ENCODE results near the gene NF2. TPM values are rescaled to one million over a fixed set of nuclear protein-coding genes. Genes with fewer than 3 reads are reported as not detected.

The NF2 gene
- total RNA-seq, 1 experiment from 2014 or later: 50.9 TPM

DNA sequence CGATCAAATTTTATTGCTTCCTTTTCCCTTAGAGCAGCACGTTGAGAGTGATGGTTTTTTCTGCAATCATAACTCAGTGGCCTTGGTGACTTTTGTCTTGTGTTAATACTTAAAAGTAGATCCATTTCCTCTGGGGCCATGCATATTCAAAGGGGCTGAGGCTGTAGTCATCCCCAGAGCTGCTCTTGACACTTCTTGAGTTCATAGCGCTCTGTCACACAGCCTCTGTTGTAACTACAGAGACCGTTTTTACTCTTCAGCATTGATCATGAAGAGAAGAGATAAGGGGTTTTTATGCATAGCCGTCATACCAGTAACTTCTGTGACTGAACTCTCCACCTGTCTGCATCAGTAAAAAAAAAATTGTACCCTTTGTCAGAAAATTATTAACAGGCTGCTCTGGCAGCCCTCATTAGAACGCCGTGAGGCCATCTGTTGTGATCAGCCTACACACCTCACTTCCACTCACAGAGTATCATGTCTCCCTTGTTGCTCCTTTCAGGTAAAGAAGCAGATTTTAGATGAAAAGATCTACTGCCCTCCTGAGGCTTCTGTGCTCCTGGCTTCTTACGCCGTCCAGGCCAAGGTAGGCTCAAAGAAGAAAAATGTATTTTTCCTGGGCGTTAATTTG lies 38.4 kb downstream of the NF2 start:
- no peak overlapping the region for H2AK5ac ChIP-seq (ENCODE audit: insufficient read length, low read length)
- no peaks in the 10 kb centered on the region for H3K23me2 ChIP-seq (ENCODE audit: insufficient read length, low read depth, low read length, poor library complexity, severe bottlenecking)
- Mint-ChIP-seq H3K27ac (no peak overlapping the region), H3K27me3 (ENCODE audit: low read depth) (no peaks in the 10 kb centered on the region), H3K36me3 (ENCODE audit: insufficient read depth in 1 of 3, low read depth in 3 of 3) (peaks cover 28 to 53% (median 42%) of the 10 kb centered on the region in 3 experiments), H3K9me3 (peaks cover 5 to 16% of the 10 kb centered on the region in 2 experiments; a peak in 4 of 5 replicates), H3K4me3 (no peak overlapping the region), H3K4me1 (peaks cover 0 to 9% of the 10 kb centered on the region in 2 experiments; a peak in 1 of 4 replicates)
- no peak overlapping the region for H4K8ac ChIP-seq (replicated peaks; ENCODE audit: insufficient read length, low read depth, low read length)
- no peak overlapping the region for H3K14ac ChIP-seq (ENCODE audit: insufficient read depth, low read length)
- H3K9me3 ChIP-seq (ENCODE audit: control insufficient read depth, low read depth, low read length): peaks cover 6% of the 10 kb centered on the region
- no peaks in the 10 kb centered on the region for H3K4me1 ChIP-seq (ENCODE audit: insufficient read depth, low read length)
- no CpG with 5 or more reads among the region's 10 CpGs for WGBS (ENCODE audit: extremely low coverage, insufficient read length, low lambda C conversion rate)
- no peak overlapping the region for H3T11ph ChIP-seq (ENCODE audit: low read length)
- no peaks in the 10 kb centered on the region for H3K79me2 ChIP-seq (ENCODE audit: insufficient read depth, low read length)
- no peak overlapping the region for H3K9ac ChIP-seq (ENCODE audit: extremely low read depth, insufficient read length, low read length)
- H3K56ac ChIP-seq (ENCODE audit: insufficient read length, low read depth, low read length): no peak overlapping the region
- no peaks in the 10 kb centered on the region for H3K27me3 ChIP-seq (ENCODE audit: insufficient read depth, low read length)
- H4K5ac ChIP-seq (ENCODE audit: insufficient read length, low read depth, low read length): no peak overlapping the region
- no peak overlapping the region for H3K4me2 ChIP-seq (ENCODE audit: insufficient read depth, insufficient read length, low read length)
- no peak overlapping the region for H2BK12ac ChIP-seq (ENCODE audit: insufficient read length, low read depth, low read length)
- H4K20me1 ChIP-seq (ENCODE audit: control insufficient read depth, insufficient read depth, insufficient read length): no peaks in the 10 kb centered on the region
- H3K23ac ChIP-seq (ENCODE audit: insufficient read length, low read depth, low read length): no peak overlapping the region
- H2BK5ac ChIP-seq (ENCODE audit: insufficient read length, low read length): no peak overlapping the region
- no peak overlapping the region for H2AFZ ChIP-seq (ENCODE audit: low read length)
- H3K4ac ChIP-seq (ENCODE audit: low read depth, low read length): no peak overlapping the region
- DNase-seq: no peak
- TF ChIP-seq, protein P1, sequence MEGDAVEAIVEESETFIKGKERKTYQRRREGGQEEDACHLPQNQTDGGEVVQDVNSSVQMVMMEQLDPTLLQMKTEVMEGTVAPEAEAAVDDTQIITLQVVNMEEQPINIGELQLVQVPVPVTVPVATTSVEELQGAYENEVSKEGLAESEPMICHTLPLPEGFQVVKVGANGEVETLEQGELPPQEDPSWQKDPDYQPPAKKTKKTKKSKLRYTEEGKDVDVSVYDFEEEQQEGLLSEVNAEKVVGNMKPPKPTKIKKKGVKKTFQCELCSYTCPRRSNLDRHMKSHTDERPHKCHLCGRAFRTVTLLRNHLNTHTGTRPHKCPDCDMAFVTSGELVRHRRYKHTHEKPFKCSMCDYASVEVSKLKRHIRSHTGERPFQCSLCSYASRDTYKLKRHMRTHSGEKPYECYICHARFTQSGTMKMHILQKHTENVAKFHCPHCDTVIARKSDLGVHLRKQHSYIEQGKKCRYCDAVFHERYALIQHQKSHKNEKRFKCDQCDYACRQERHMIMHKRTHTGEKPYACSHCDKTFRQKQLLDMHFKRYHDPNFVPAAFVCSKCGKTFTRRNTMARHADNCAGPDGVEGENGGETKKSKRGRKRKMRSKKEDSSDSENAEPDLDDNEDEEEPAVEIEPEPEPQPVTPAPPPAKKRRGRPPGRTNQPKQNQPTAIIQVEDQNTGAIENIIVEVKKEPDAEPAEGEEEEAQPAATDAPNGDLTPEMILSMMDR (conservative IDR thresholded peaks at IDR 0.05): no peak
- no peak overlapping the region for H2BK20ac ChIP-seq (ENCODE audit: low read depth, low read length, poor library complexity, severe bottlenecking)
- no peak overlapping the region for H4K91ac ChIP-seq (ENCODE audit: insufficient read length, low read depth, low read length)
- no peak overlapping the region for H2BK120ac ChIP-seq (ENCODE audit: low read depth, low read length, poor library complexity, severe bottlenecking)
- no peaks in the 10 kb centered on the region for H3K79me1 ChIP-seq (ENCODE audit: insufficient read depth, low read depth, low read length, poor library complexity, severe bottlenecking)
- no peak overlapping the region for H3K27ac ChIP-seq (ENCODE audit: insufficient read length, low read depth, low read length)
- no peak overlapping the region for H3K18ac ChIP-seq (ENCODE audit: insufficient read length, low read depth, low read length)
- H2BK15ac ChIP-seq (ENCODE audit: low read depth, low read length): no peak overlapping the region

All from H9 (cell line).